Skin epidermis (tissue), 12 donors: ENCODE data around the gene MGME1.

ENCODE experiments used
- H3K27ac ChIP-seq, 21 experiments: fragments of 200-600 bp; sonication (generic) in 11 of 21; one replicate each; pipeline ENCODE4 v1.5.0; 2020; ENCODE audit warnings: mild to moderate bottlenecking in 3 of 21, inconsistent platforms in 2 of 21, moderate library complexity in 2 of 21
- H3K4me3 ChIP-seq, 7 experiments: fragments of 200-600 bp; sonication (generic) in 2 of 7; one replicate each; pipeline ENCODE4 v1.5.0; 2020; ENCODE audit warnings: inconsistent platforms in 2 of 7, mild to moderate bottlenecking in 2 of 7, moderate library complexity in 1 of 7

MGME1 gene, protein sequence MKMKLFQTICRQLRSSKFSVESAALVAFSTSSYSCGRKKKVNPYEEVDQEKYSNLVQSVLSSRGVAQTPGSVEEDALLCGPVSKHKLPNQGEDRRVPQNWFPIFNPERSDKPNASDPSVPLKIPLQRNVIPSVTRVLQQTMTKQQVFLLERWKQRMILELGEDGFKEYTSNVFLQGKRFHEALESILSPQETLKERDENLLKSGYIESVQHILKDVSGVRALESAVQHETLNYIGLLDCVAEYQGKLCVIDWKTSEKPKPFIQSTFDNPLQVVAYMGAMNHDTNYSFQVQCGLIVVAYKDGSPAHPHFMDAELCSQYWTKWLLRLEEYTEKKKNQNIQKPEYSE

GRCh38 chr20:17968366-17969277 lies at the start of gene MGME1, which contains the start of gene SNX5:
Gene MGME1, plus strand, starts transcription at chr20:17969018. Its CDS starts 842 bp downstream, at chr20:17969860.
Gene SNX5, minus strand, starts transcription at chr20:17968794. Its CDS starts 369 bp downstream, at chr20:17968425.
- peak within 1 kb of the TSS; percentile 75 to 88 (median 84) for H3K4me3 ChIP-seq
- H3K27ac ChIP-seq = peak within 1 kb of the TSS; percentile 82 to 99 (median 97)

GRCh38 chr20:17919149-17919548 lies 49.7 kb upstream of the MGME1 start:
- Histone ChIP-seq H3K4me3 (no peak overlapping the region), H3K27ac (no peak overlapping the region)

DNA sequence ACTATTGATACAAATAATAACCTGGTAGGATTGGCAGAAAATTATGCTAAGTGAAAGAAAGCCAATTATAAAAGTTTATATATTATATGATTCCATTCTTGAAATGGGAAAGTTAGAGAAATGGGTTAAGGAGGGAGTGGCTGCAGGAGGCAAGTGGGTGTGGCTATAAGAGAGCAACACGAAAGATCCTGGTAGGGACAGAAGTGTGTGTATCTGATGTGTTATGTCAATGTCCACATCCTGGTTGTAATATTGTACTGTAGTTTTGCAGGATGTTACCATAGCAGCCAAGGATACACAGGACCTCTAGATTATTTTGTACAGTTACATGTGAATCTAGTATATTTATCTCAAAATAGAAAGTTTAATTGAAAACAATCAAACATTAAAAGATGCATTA lies 47.0 kb upstream of the MGME1 start:
- Histone ChIP-seq H3K27ac (no peak overlapping the region), H3K4me3 (no peak overlapping the region)

- Histone ChIP-seq H3K27ac (no peak overlapping the region), H3K4me3 (no peak overlapping the region)
Observed at GRCh38 chr20:17925141-17925939, 43.5 kb upstream of the MGME1 start.

DNA sequence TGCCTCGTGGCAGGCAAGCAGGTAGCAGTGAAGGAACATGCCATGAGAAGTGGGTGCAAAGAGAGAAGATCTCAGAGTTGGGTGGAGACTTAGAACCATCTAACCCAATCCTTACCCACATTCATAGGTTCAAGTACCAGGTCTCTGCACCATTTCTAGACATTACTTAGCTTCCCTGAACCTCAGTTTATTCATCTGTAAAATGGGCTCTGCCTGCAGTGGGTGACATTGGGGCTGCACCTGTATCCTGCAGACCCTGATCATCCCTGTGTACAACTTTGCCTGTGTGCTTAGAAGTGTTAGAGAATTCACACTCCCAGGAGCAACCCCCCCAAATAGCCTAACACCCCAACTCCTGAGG lies 42.9 kb upstream of the MGME1 start:
- Histone ChIP-seq H3K4me3 (no peak overlapping the region), H3K27ac (no peak overlapping the region)

DNA sequence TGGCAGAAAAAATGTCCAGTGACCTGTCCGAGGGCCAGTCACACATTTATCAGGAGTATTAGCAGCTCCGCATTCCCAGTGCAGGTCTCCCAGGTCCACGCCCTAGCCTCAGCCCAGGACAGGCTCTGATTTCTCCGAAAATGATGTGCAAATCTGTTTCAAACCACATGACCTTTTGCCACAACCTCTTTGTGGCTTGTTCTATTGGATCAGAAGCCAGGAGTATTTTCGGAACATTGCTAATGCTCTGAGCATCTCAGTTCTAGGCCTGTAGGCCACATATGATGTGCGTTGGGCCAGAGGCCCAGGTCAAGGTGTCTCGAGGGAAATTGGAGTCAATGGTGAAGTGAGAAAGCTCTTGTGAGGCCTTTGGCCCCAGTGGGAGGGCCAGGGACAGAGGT lies 40.6 kb upstream of the MGME1 start:
- no peak overlapping the region for H3K27ac ChIP-seq

GRCh38 chr20:17928633-17929311 lies 40.0 kb upstream of the MGME1 start:
- Histone ChIP-seq H3K27ac (no peak overlapping the region), H3K4me3 (no peak overlapping the region)

More for the DNA sequence above, 40.6 kb upstream of the MGME1 start:
- H3K4me3 ChIP-seq = no peak overlapping the region

DNA sequence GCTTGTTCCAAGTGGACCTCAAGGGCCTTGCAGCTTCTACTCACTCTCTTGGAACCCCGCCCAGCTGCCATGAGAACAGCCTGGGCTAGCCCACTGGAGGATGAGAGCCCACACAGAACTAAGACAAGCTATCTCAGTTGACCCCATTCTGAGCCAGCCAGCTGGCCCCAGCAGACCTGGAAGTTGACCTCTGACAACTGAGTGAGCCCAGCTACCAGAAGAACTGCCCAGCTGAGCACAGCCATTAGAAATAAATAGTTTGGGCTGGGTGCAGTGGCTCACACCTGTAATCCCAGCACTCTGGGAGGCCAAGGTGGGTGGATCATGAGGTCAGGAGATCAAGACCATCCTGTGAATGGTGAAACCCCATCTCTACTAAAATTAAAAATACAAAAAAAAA lies 37.3 kb upstream of the MGME1 start:
- H3K4me3 ChIP-seq = no peak overlapping the region
- H3K27ac ChIP-seq = no peak overlapping the region

- Histone ChIP-seq H3K27ac (no peak overlapping the region), H3K4me3 (no peak overlapping the region)
Observed at GRCh38 chr20:17932396-17932795, 36.4 kb upstream of the MGME1 start.

- Histone ChIP-seq H3K4me3 (no peak overlapping the region), H3K27ac (no peak overlapping the region)
Observed at GRCh38 chr20:17933121-17933520, 35.7 kb upstream of the MGME1 start.

DNA sequence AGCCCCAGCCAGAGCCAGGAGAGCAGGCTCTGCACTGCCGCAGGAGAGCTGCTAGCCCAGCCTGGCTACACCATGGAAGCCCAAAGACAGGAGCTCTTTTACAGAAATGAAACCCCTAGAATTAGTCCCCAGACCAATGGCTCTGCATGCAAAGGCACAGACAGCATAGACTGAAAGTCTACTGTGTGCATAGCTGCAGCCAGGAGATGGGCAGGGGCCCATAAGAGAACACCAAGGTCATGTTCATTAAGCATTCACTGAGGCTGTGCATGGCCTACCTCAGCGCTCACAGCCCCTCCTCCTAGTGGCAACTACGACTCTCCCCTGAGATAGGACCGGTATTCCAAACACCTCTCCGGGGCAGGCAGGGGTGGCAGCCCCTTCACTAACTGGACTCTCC lies 35.1 kb upstream of the MGME1 start:
- peak overlapping the region in 1 of 21 experiments; percentile 30 for H3K27ac ChIP-seq
- no peak overlapping the region for H3K4me3 ChIP-seq

GRCh38 chr20:17934141-17934862 lies 34.5 kb upstream of the MGME1 start:
- Histone ChIP-seq H3K27ac (peak overlapping the region in 2 of 21 experiments; percentile 22 to 30), H3K4me3 (no peak overlapping the region)

GRCh38 chr20:17935186-17935585 lies 33.6 kb upstream of the MGME1 start:
- Histone ChIP-seq H3K4me3 (no peak overlapping the region), H3K27ac (no peak overlapping the region)

- Histone ChIP-seq H3K4me3 (no peak overlapping the region), H3K27ac (peak overlapping the region in 2 of 21 experiments; percentile 5 to 27)
Observed at GRCh38 chr20:17935761-17936160, 33.1 kb upstream of the MGME1 start.

DNA sequence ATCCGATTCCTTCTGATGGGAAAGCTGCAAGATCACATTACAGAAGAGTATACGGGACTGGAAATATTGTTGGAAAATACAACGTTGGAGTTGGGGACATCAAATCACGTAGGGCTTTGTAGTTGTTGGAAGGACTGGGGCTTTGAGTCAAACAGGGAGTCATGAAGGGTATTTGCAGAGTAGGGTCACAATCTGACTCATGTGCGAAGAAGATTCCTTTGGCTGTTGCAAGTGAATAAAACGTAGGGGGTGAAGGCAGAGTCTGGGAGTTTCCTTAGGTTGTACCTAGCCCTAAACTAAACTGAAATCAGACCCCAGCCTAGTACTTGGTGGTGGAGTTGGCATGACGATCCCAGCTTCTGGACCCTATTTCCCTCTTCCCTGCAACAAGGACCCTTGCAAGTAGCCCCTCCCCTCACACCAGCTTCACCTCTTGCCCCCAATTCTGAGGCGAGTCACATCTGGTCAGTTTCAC lies 32.5 kb upstream of the MGME1 start:
- H3K27ac ChIP-seq = peak overlapping the region in 9 of 21 experiments; percentile 1 to 60 (median 36)

DNA sequence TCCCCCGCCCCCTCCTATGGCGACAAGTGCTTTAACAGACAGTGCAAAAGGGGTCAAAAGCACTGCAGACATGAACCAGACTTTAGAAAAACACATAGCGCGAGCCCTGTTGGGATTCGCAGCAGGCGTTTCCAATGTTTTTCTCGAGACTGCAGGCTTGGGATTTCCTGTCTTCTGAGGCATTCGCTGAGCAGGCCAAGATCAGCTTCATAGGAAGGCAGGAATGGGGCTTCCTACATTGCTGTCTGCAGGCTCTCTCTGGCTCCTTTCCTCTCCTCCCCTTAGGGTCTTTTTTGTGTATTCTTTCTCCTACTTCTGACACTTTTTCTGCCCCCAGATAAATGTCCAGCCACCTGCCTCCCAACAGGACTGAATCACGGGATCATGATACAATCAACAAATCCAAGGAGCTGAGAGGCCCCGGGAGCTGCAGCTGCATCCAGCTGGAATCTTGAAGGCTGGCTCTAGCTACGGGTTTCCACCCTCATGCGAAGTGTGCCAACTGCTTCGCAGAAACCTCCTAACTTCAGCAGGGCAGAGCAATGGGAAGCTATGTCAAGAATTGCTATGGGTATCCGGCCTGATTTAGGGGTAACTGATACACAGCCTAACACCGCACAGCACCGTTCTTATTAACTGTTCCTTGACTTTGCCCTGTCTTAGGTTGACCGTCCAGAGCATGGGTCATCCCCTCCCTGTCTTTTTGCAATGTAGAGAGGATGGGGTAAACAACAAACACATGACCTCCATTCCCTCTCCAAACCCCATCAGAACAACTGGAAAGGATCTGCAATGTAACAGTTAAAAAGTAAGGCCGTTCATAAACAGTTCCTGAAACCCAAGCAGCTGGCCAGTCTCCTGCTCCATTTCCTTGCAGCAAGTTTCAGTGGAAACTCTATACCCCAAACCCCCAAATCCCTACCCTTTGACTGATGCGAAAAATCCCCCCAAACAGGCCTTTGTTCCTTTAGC lies 31.8 kb upstream of the MGME1 start:
- H3K4me3 ChIP-seq = no peak overlapping the region
- peak overlapping the region in 14 of 21 experiments; percentile 1 to 60 (median 26) for H3K27ac ChIP-seq

More for the DNA sequence above, 32.5 kb upstream of the MGME1 start:
- no peak overlapping the region for H3K4me3 ChIP-seq

- H3K27ac ChIP-seq = peak overlapping the region in 2 of 21 experiments; percentile 2 to 6
Observed at GRCh38 chr20:17938871-17939619, 29.8 kb upstream of the MGME1 start.

More at GRCh38 chr20:17938871-17939619, 29.8 kb upstream of the MGME1 start:
- no peak overlapping the region for H3K4me3 ChIP-seq
